Mammary epithelial cell (primary cell): Measurements from ENCODE around the gene CEP72.

Source experiments
- EZH2 ChIP-seq: IDR thresholded peaks from 2 replicates; pipeline ENCODE4 v1.6.1; 2012; ENCODE audit warnings: low read length, inconsistent platforms, borderline replicate concordance
- TF ChIP-seq, protein P1 (sequence below), 2 donors: IDR thresholded peaks in 1 of 2; conservative IDR thresholded peaks in 1 of 2; 2 replicates each; pipeline ENCODE4 v1.5.1; 2011 to 2012; ENCODE audit warnings: inconsistent platforms in 2 of 2, low read length in 2 of 2, mild to moderate bottlenecking in 2 of 2, control low read depth in 1 of 2, low read depth in 1 of 2; ENCODE audit not compliant: insufficient read depth in 1 of 2; ENCODE audit errors: extremely low read depth in 1 of 2

DNA sequence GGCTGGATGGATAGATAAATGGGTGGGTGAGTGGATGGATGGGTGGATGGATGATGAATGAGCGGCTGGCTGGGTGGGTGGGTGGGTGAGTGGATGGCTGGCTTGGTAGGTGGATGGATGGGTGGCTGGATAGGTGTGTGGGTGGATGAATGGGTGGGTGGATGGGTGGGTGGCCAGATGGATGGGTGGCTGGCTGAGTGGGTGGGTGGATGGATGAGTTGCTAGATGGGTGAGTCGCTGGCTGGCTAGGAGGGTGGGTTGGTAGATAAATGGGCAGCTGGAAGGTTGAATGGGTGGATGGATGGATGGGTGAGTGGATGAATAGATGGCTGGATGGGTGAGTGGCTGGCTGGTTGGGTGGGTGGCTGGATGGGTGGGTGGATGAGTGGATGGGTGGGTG lies 27.9 kb upstream of the CEP72 start:
- TF ChIP-seq, protein P1, sequence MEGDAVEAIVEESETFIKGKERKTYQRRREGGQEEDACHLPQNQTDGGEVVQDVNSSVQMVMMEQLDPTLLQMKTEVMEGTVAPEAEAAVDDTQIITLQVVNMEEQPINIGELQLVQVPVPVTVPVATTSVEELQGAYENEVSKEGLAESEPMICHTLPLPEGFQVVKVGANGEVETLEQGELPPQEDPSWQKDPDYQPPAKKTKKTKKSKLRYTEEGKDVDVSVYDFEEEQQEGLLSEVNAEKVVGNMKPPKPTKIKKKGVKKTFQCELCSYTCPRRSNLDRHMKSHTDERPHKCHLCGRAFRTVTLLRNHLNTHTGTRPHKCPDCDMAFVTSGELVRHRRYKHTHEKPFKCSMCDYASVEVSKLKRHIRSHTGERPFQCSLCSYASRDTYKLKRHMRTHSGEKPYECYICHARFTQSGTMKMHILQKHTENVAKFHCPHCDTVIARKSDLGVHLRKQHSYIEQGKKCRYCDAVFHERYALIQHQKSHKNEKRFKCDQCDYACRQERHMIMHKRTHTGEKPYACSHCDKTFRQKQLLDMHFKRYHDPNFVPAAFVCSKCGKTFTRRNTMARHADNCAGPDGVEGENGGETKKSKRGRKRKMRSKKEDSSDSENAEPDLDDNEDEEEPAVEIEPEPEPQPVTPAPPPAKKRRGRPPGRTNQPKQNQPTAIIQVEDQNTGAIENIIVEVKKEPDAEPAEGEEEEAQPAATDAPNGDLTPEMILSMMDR (conservative IDR thresholded peaks at IDR 0.05 in 1 of 2, IDR thresholded peaks at IDR 0.05 in 1 of 2; ENCODE audit: extremely low read depth in 1 of 2, insufficient read depth in 1 of 2, low read depth in 1 of 2, low read length in 2 of 2) = no peak
- no peak for TF ChIP-seq EZH2
